Heart right ventricle (tissue), 16 donors: Measurements from ENCODE around the gene POLE. TPM values are rescaled to one million over a fixed set of nuclear protein-coding genes. Genes with fewer than 3 reads are reported as not detected.
A peak's percentile ranks its signal among the peaks of the same experiment; 100 is the strongest.

ENCODE experiments used
- ATAC-seq, 8 donors: fragments of 200-7000 bp; cut with Tn5 transposase; one replicate each; pipeline ENCODE4 v1.9.1; 2020; ENCODE audit warnings: mild to moderate bottlenecking in 8 of 8, moderate library complexity in 8 of 8, moderate number of reproducible peaks in 1 of 8
- DNase-seq, 2 donors: peaks; one replicate each; pipeline ENCODE4 v3.0.0-alpha.2; 2020
- H3K27ac ChIP-seq, 10 donors: fragments of 200-600 bp; sonication (generic) in 2 of 10; one replicate each; pipeline versions ENCODE4 v1.5.0 to v1.8.0; 2020 to 2022; ENCODE audit warnings: mild to moderate bottlenecking in 3 of 10
- H3K27me3 ChIP-seq, 7 donors: fragments of 200-600 bp; one replicate each; pipeline ENCODE4 v1.8.0; 2021 to 2022; ENCODE audit warnings: mild to moderate bottlenecking in 2 of 7
- H3K36me3 ChIP-seq, 9 donors: fragments of 200-600 bp; sonication (generic) in 1 of 9; one replicate each; pipeline versions ENCODE4 v1.5.0 to v1.8.0; 2020 to 2022; ENCODE audit warnings: mild to moderate bottlenecking in 2 of 9
- H3K4me1 ChIP-seq, 9 donors: fragments of 200-600 bp; sonication (generic) in 1 of 9; one replicate each; pipeline versions ENCODE4 v1.5.0 to v1.8.0; 2020 to 2022; ENCODE audit warnings: mild to moderate bottlenecking in 4 of 9
- H3K4me3 ChIP-seq, 10 donors: fragments of 200-600 bp; sonication (generic) in 2 of 10; one replicate each; pipeline versions ENCODE4 v1.5.0 to v1.8.0; 2020 to 2022; ENCODE audit warnings: mild to moderate bottlenecking in 7 of 10, moderate library complexity in 2 of 10
- H3K9me3 ChIP-seq, 11 donors: fragments of 200-600 bp in 10 of 11; sonication (generic) in 2 of 11; one replicate each; pipeline versions ENCODE4 v1.5.0 to v1.8.0; 2013 to 2022; ENCODE audit warnings: mild to moderate bottlenecking in 2 of 11, control low read depth in 1 of 11, moderate library complexity in 1 of 11
- WGBS, 2 donors: extraction: QIAGEN DNeasy Blood & Tissue Kit; methylation state at CpG; one replicate each; pipeline ENCODE4 v1.1.7; 2013; ENCODE audit warnings: inconsistent platforms in 1 of 2; 5-methylcytosine and 5-hydroxymethylcytosine counted together
- intact Hi-C, 10 donors: fragments of 100-400 bp; cut with DNase I; formaldehyde crosslinking; loops; one replicate each; pipeline versions ENCODE4 v1.11.1 to v1.14.2; 2022
- polyA plus RNA-seq, 2 donors: library from polyadenylated mRNA; stranded (reverse); fragments of 200-250 nt; gene quantifications; one replicate each; pipeline ENCODE4 v1.2.3, GENCODE V29; 2013
- total RNA-seq, 10 donors: library from RNA; stranded (reverse); fragmentation: NEBNext Ultra II Directional in 3 of 10; extraction: Animal tissue kit (Norgen Biotek cat#: 25700) in 3 of 10; gene quantifications; one replicate each; pipeline versions ENCODE4 v1.2.1 to v1.2.4, GENCODE V29; 2021 to 2023
- TF ChIP-seq, protein P1 (sequence below), 9 donors: fragments of 200-600 bp; sonication (generic) in 2 of 9; IDR thresholded peaks; one replicate each; pipeline versions ENCODE4 v1.5.0 to v1.8.0; 2021 to 2022; ENCODE audit warnings: antibody characterized with exemption in 9 of 9, mild to moderate bottlenecking in 5 of 9, moderate library complexity in 1 of 9
- donor health status: Arrhythmogenic right ventricular cardiomyopathy.
- donor health status: ischemic (EF 13 %, LVEDD 7.1; RV severe dilation, severe dysfunction).
- donor health status: healthy with polysubstance abuse.
- donor health status: DM: no; HTN: yes; CAD: no.
- donor health status: DM: no; HTN: no; CAD: no.
- donor health status: ischemic (EF 25% LVEDD 6.9; RV normal size, moderate dysfunction).
- donor health status: ischemic (EF 25% LVEDD 5.7; RV mildly dilated, moderate dysfunction).
- donor health status: healthy.
- donor health status: DM: yes; HTN: yes; CAD: no.
- donor health status: Ischemic cardiomyopathy.
- donor health status: ischemic (EF 35%, LVEDD 5.7; RV mildly dilated, moderate dysfunction).
- donor health status: nonischemic (EF 11% LVEDD 7.7; RV severe dilation, severe dysfunction).
- donor health status: DM: yes; HTN: yes; CAD: no.
- donor health status: PGD.
- donor health status: ischemic (EF 29% LVEDD 5.4; RV normal size, mild dysfunction).
- donor health status: nonischemic (EF 23%, LVEDD 6.1; RV moderate dilation, normal function).

Gene POLE
- total and polyA plus RNA-seq, 12 donors: 6.8 to 25.8 (median 9.9) TPM

DNA sequence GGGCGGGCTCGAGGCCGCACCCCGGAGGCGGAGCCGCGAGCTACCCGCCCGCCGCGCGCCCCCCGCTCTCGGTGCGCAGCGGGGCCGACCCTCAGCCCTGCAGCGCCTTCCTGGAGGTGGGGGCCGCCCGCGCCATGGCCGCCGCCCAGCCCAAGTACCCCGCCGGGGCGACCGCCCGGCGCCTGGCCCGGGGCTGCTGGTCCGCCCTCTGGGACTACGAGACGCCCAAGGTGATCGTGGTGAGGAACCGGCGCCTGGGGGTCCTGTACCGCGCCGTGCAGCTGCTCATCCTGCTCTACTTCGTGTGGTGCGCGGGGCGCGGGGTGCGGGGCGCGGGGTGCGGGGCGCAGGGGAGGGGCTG, 68.5 kb downstream of the POLE start, which contains the start of gene P2RX2:
P2RX2 (plus strand) TSS at position 94 of the 361 bp plus-strand sequence; CDS start at position 135, 41 bp downstream.
- TF ChIP-seq, protein P1, sequence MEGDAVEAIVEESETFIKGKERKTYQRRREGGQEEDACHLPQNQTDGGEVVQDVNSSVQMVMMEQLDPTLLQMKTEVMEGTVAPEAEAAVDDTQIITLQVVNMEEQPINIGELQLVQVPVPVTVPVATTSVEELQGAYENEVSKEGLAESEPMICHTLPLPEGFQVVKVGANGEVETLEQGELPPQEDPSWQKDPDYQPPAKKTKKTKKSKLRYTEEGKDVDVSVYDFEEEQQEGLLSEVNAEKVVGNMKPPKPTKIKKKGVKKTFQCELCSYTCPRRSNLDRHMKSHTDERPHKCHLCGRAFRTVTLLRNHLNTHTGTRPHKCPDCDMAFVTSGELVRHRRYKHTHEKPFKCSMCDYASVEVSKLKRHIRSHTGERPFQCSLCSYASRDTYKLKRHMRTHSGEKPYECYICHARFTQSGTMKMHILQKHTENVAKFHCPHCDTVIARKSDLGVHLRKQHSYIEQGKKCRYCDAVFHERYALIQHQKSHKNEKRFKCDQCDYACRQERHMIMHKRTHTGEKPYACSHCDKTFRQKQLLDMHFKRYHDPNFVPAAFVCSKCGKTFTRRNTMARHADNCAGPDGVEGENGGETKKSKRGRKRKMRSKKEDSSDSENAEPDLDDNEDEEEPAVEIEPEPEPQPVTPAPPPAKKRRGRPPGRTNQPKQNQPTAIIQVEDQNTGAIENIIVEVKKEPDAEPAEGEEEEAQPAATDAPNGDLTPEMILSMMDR (IDR thresholded peaks at IDR 0.05): no peak
- ATAC-seq (no peak), DNase-seq (no peak)
- intact Hi-C loops: loop anchor here in 9 of 10 donors (5.0 to 10.0 kb wide), 3 partner anchors 201 to 466 kb away; no protein-coding TSS in a partner anchor
- WGBS, 2 donors: 1 to 2% methylated on average over 34 to 49 of the region's 49 CpGs
- Histone ChIP-seq H3K4me1 (peaks cover 0 to 18% (median 12%) of the 10 kb centered on the region in 9 donors), H3K9me3 (peaks cover 0 to 21% (median 5%) of the 10 kb centered on the region in 11 donors), H3K36me3 (peaks cover 0 to 3% (median 0%) of the 10 kb centered on the region in 9 donors), H3K27ac (no peak within 1 kb of the TSS), H3K4me3 (no peak within 1 kb of the TSS), H3K27me3 (peaks cover 33 to 57% (median 50%) of the 10 kb centered on the region in 7 donors)

DNA sequence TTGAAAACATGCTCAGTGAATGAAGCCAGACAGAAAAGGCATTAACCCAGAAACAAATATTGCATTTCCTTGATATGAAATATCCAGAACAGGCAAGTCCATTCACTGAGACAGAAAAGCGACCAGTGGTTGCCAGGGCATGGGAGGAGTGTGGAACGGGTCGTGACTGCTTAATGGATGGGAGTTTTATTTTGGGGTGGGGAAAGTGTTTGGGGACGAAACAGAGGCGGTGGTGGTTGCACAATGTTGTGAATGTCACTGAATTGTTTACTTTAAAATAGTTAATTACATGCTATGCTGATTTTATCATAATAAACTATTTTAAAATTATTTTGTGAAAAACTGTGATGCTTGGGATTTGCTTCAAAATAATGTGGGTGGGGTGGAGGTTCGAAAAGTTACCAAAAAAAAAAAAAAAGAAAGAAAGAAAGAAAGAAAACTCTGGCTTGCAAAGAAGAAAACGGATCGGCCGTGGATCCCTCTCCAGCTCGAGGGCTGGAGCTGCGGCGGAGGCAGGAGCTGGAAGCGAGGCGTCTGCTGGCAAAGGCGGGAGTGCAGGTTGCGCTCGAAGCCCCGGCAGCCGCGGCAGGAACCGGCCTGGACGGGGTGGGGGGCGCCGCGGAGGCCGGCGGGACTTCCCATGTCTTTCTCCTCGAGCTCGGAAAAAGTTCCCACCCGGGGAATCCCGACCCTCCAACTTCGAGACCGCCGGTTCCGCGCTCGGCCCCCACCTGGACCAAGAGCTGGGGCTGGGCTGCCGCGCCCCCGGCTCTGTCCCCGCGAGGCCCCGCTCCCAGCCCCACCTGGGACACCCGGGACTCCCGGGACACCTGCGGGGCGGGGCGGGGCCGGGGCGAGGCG, 69.1 kb downstream of the POLE start:
- Histone ChIP-seq H3K4me1 (peaks cover 0 to 16% (median 7%) of the 10 kb centered on the region in 9 donors), H3K27ac (no peak overlapping the region), H3K4me3 (no peak overlapping the region), H3K36me3 (no peaks in the 10 kb centered on the region), H3K9me3 (peaks cover 0 to 21% (median 5%) of the 10 kb centered on the region in 11 donors), H3K27me3 (peaks cover 33 to 57% (median 50%) of the 10 kb centered on the region in 7 donors)
- 8 to 10% methylated on average over 40 to 51 of the region's 51 CpGs for WGBS, 2 donors
- DNase-seq (no peak), ATAC-seq (no peak)
- intact Hi-C loops: loop anchor here in 9 of 10 donors (5.0 to 10.0 kb wide), 3 partner anchors 201 to 466 kb away; no protein-coding TSS in a partner anchor
- TF ChIP-seq, protein P1 (IDR thresholded peaks at IDR 0.05): no peak

DNA sequence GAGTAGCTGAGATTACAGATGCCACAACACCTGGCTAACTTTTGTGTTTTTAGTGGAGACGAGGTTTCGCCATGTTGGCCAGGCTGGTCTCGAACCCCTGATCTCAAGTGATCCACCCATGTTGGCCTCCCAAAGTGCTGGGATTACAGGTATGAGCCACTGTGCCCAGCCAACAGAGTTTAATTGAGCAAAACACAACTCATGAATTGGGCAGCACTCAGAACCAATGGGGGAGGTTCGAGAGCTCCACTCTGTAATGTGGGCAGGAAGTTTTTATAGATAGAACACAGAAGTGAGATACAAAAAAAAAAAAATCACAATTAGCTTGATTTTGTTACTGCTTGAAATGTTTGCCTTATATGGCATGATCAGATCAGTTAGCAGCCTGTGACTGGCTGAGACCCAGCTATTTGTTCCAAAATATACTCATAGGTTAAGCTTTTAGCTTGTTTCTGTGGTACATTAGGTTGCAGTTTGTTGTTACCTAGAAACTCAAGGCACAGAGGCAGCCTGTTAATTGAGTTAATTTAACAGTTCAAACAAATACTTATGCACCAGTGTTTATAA, 69.9 kb downstream of the POLE start:
- H3K27ac ChIP-seq: no peak overlapping the region
- TF ChIP-seq, protein P1 (IDR thresholded peaks at IDR 0.05): no peak
- peaks cover 0 to 21% (median 5%) of the 10 kb centered on the region in 11 donors for H3K9me3 ChIP-seq
- intact Hi-C loops: loop anchor here in 9 of 10 donors (5.0 to 10.0 kb wide), 3 partner anchors 200 to 465 kb away; no protein-coding TSS in a partner anchor
- ATAC-seq (no peak), DNase-seq (no peak)
- 86 to 88% methylated on average over 4 of the region's 4 CpGs for WGBS, 2 donors
- H3K4me1 ChIP-seq: peaks cover 0 to 8% (median 6%) of the 10 kb centered on the region in 9 donors
- peaks cover 33 to 62% (median 50%) of the 10 kb centered on the region in 7 donors for H3K27me3 ChIP-seq
- H3K36me3 ChIP-seq: no peaks in the 10 kb centered on the region
- H3K4me3 ChIP-seq: no peak overlapping the region

DNA sequence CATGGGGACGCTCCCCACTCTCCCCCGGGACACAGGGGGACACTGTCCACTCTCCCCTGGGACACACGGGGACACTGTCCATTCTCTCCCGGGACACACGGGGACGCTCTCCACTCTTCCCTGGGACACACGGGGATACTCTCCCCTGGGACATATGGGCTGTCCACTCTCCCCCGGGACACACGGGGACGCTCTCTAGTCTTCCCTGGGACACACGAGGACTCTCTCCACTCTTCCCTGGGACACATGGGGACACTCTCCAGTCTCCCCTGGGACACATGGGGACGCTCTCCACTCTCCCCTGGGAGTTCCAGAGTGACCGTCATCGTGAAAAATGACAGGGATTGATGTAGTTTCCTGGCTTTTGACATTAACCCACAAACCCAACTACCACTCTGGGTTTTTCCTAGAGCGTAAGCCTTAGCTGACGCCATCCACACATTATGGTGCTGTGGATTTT, 71.5 kb downstream of the POLE start:
- peak in 3 of 8 donors; percentile 12 to 28 (median 14) for ATAC-seq

More for the DNA sequence above, 71.5 kb downstream of the POLE start:
- TF ChIP-seq, protein P1 (IDR thresholded peaks at IDR 0.05): no peak
- Histone ChIP-seq H3K27ac (no peak overlapping the region), H3K4me1 (peaks cover 0 to 6% (median 6%) of the 10 kb centered on the region in 9 donors), H3K27me3 (peaks cover 33 to 71% (median 62%) of the 10 kb centered on the region in 7 donors), H3K4me3 (no peak overlapping the region), H3K9me3 (peaks cover 0 to 29% (median 5%) of the 10 kb centered on the region in 11 donors), H3K36me3 (no peaks in the 10 kb centered on the region)
- 69 to 72% methylated on average over 16 of the region's 16 CpGs for WGBS, 2 donors
- intact Hi-C loops: loop anchor here (1.0 to 10.0 kb wide), 8 partner anchors 15 to 463 kb away; no protein-coding TSS in a partner anchor
- DNase-seq: no peak
